C4-2B (cell line): ENCODE data around the gene RNF208.

Experiments used
- H3K27ac ChIP-seq: fragments of 450-650 bp; 2 replicates; pipeline ENCODE4 v1.5.1; 2017
- CTCF ChIP-seq: fragments of 450-650 bp; conservative IDR thresholded peaks from 2 replicates; pipeline ENCODE4 v1.5.1; 2017; ENCODE audit warnings: mild to moderate bottlenecking
- ZFX ChIP-seq: fragments of 450-650 bp; IDR thresholded peaks from 2 replicates; pipeline ENCODE4 v1.6.1; 2017

The RNF208 gene

DNA sequence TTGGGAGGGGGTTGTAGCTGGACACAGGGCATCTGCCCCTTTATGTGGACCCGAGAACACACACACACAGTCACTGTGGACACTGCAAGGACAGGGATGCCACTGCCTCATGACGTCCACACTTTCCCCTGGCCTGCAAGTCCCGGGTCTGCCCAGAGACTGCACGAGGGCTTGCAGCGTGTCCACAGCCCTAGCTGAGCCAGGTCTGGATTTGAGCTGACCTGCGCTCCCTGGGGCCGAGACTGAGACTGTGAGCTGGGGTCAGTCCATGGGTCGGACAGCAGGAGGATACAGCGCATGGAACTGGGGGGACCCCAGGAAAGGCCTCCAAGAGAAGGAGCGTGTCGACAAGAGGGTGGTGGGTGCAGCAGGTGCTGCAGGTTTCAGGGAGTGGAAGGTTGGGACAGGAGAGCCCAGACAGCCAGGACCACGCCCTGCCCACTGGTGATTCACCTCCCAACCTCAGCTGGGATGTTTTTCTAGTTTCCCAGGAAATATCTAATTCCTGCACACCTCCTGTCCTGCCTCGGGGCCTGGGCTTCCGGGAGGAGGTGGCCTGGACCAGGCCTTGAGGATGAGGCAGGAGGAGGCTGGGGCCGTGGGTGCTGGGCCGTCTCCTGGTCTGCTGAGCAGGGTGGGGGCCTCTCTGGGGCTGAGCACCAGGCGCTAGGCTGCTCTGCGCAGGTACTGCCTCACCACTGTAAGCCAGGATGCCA is 4.5 kb upstream of the RNF208 start:
- H3K27ac ChIP-seq, result peak overlapping the region; percentile 90
- TF ChIP-seq ZFX (peak; percentile 19; the same call in 1 of the 2 replicates), CTCF (no peak)

DNA sequence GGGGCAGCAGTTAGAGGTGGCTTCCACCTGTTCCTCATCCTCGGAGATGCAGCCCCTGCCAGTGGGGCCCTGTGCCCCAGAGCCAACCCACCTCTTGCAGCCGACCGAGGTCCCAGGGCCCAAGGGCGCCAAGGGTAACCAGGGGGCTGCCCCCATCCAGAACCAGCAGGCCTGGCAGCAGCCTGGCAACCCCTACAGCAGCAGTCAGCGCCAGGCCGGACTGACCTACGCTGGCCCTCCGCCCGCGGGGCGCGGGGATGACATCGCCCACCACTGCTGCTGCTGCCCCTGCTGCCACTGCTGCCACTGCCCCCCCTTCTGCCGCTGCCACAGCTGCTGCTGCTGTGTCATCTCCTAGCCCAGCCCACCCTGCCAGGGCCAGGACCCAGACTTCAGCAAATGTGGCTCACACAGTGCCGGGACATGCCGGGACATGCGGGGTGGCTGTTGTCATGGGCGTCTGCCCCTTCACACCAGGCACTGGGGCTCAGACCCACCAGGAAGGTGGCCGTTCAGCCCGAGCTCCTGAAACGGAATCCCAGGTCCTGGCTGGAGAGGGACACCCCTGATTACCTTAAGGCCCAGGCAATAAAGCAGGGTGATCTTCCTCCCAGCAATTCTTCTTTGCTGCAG is 3.8 kb upstream of the RNF208 start:
- peak overlapping the region; percentile 90 for H3K27ac ChIP-seq
- TF ChIP-seq CTCF, result no peak
- TF ChIP-seq ZFX, result no peak

DNA sequence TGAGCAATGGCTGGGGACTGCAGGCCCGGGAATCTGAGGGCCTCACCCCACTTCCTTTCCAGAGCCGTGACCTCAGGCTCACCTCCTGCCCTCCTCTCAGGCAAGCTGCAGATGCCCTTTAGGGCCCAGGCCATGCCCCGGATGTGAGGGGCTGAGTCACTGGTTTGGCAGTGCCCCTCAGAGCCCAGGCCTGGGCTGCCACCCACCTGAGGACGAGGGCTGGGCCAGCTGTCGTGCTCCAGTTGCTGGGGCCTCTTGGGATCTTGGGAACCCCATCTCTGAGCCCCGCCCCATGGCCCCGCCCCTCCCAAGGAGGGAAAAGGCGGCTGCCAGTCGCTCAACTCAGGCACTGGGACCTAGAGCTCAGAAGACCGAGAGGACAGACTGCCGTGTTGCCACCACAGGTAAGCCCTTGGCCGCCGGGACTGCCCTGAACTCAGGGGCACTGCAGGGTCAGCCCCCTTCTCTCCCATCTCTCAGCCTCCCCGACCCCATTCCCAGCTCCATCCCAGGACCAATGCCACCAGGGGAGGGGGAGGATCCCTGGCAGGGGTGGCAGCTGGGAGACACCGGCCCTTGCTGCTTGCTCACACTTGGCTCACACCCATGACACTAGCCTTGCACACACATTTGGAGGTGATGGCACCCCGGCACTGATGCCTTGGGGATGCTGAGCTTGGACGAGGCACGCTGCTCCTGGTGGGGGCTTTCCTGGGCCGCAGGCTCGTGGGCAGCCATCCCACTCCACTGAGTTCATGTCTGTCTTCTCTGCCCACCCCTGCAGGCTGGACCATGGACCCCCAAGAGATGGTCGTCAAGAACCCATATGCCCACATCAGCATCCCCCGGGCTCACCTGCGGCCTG is 3.0 kb upstream of the RNF208 start, which contains the start of gene CYSRT1:
CYSRT1 (plus strand) TSS at position 345 of the 865 bp plus-strand sequence; CDS start at position 793, 448 bp downstream.
- H3K27ac ChIP-seq, result peak within 1 kb of the TSS; percentile 90

DNA sequence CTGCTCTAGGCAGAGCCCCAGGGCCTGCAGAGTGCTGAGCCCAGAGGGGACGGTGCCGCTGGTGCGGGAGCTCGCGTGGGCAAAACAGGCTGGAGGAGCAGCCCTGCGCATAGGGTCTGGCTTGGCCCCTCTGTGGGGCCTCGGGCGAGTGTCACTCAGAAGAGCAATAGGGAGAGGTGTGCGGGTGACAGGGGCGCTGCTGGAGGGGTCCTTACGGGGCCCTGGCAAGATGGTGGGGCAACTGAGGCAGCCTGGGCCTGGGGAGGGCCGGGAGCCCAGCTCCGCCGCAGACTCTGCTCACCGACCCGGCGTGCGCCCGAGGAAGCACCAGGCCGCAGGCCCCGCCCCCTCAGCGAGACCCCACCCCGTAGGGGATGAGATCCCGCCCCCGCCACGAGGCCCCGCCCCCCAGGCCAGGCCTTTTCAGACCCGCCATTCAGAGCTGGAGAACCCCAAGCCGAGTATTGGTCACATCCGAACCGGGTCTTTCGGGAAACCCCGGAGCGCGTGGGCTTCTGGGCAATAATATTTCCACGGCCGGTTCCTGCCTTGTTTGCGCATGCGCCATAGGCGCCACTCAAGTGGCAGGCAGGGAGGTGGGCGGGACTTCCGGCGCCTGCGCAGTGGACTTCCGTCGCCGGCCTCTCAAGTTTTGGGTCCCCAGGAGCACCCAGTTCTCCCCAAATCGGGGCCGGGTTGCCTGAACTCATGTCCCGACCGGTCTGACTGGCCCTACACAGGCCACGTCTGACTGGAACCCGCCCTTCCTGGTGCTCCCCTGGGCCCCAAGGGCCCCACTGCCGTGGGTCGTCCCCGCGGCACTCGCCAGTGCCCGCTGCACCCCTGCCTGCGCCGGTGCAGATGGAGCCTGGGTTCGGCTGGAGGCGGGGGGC is 1.3 kb upstream of the RNF208 start:
- TF ChIP-seq CTCF (no peak), ZFX (peak; percentile 52; the same call in 1 of the 2 replicates)
- peak overlapping the region; percentile 88 for H3K27ac ChIP-seq

More for the DNA sequence above, 3.0 kb upstream of the RNF208 start, which contains the start of gene CYSRT1:
- no peak for TF ChIP-seq CTCF
- no peak for TF ChIP-seq ZFX

GRCh38 chr9:137221506-137222111 is 431 bp downstream of the RNF208 start:
- peak; percentile 33 for TF ChIP-seq ZFX
- TF ChIP-seq CTCF, result no peak
- peak overlapping the region; percentile 88 for H3K27ac ChIP-seq

DNA sequence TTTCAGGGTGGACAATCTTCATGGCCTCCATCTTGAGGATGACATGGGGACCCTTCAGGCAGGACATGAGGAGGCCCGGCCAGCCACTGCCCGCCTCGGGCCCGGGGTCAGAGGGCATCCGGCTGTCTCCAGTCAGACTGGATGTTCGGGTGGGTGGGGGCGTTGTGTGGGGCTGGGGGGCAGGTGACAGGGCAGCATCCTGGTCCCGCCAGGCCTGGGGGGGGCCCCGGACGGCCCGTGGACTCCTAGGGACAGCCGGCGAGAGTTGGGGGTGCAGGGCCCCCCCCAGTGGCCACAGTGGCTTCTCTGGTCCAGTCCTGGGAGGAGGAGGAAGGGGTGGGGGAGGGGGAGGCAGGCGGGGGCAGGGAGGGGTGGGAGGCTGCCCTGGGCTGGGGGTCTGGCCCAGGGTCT is 940 bp downstream of the RNF208 start:
- TF ChIP-seq ZFX (no peak), CTCF (no peak)

More for the DNA sequence above, 940 bp downstream of the RNF208 start:
- peak overlapping the region; percentile 88 for H3K27ac ChIP-seq
